KBM-7 (cell line): ENCODE results near the gene SLC6A20.

Experiments
- DNase-seq: peaks from one replicate; pipeline ENCODE4 v3.0.0-alpha.2; 2015
- in situ Hi-C: fragments of 300-500 bp; cut with MboI; formaldehyde crosslinking; loops from 2 replicates; pipeline ENCODE4 v1.14.3; 2020; ENCODE audit warnings: low sequenced_read_pairs, low pct_unique_long_range_greater_than_20kb, mixed read lengths

The SLC6A20 gene

GRCh38 chr3:45795882-45796765 lies at the start of gene SLC6A20:
TSS of gene SLC6A20 (minus strand) at chr3:45796536. CDS start at chr3:45796419, 117 bp downstream.
- in situ Hi-C loops = no loop called here
- DNase-seq = no peak

GRCh38 chr3:45844616-45845015 lies 48.3 kb upstream of the SLC6A20 start:
- no peak for DNase-seq
- in situ Hi-C loops = no loop called here

- in situ Hi-C loops = no loop called here
- no peak for DNase-seq
These were observed 46.7 kb upstream of the SLC6A20 start for GRCh38 chr3:45842851-45843625.

GRCh38 chr3:45841757-45842491 lies 45.6 kb upstream of the SLC6A20 start, which contains the start of gene LZTFL1:
TSS of gene LZTFL1 (minus strand) at chr3:45842119. CDS start at chr3:45841991, 128 bp downstream.
- DNase-seq = peak; percentile 98
- in situ Hi-C loops = no loop called here

GRCh38 chr3:45841420-45841756 lies 45.1 kb upstream of the SLC6A20 start:
- in situ Hi-C loops = no loop called here
- peak; percentile 67 for DNase-seq

GRCh38 chr3:45838466-45838865 lies 42.1 kb upstream of the SLC6A20 start:
- no peak for DNase-seq
- in situ Hi-C loops = no loop called here

- in situ Hi-C loops = no loop called here
- DNase-seq = peak; percentile 6
These were observed 36.4 kb upstream of the SLC6A20 start for GRCh38 chr3:45832699-45833098.

GRCh38 chr3:45830121-45830520 lies 33.8 kb upstream of the SLC6A20 start:
- in situ Hi-C loops = no loop called here
- no peak for DNase-seq

- in situ Hi-C loops = no loop called here
- DNase-seq = no peak
These were observed 30.6 kb upstream of the SLC6A20 start for GRCh38 chr3:45826908-45827307.

- in situ Hi-C loops = no loop called here
- no peak for DNase-seq
These were observed 30.0 kb upstream of the SLC6A20 start for GRCh38 chr3:45826321-45826720.

GRCh38 chr3:45821127-45821526 lies 24.8 kb upstream of the SLC6A20 start:
- in situ Hi-C loops = no loop called here
- DNase-seq = no peak

GRCh38 chr3:45819543-45819942 lies 23.2 kb upstream of the SLC6A20 start:
- no peak for DNase-seq
- in situ Hi-C loops = no loop called here

- in situ Hi-C loops = no loop called here
- peak; percentile 3 for DNase-seq
These were observed 21.6 kb upstream of the SLC6A20 start for GRCh38 chr3:45817831-45818522.

GRCh38 chr3:45816544-45816943 lies 20.2 kb upstream of the SLC6A20 start:
- DNase-seq = no peak
- in situ Hi-C loops = no loop called here

- in situ Hi-C loops = no loop called here
These were observed 18.0 kb upstream of the SLC6A20 start for GRCh38 chr3:45814322-45814721.

GRCh38 chr3:45807681-45808540 lies 11.6 kb upstream of the SLC6A20 start:
- in situ Hi-C loops = no loop called here
- DNase-seq = no peak

More at GRCh38 chr3:45814322-45814721, 18.0 kb upstream of the SLC6A20 start:
- DNase-seq = no peak

- in situ Hi-C loops = no loop called here
- DNase-seq = no peak
These were observed 10.8 kb upstream of the SLC6A20 start for GRCh38 chr3:45807133-45807532.

- in situ Hi-C loops = no loop called here
- no peak for DNase-seq
These were observed 9.7 kb upstream of the SLC6A20 start for GRCh38 chr3:45806072-45806471.
